ENCODE results near the gene CAP2. TPM values are rescaled to one million over a fixed set of nuclear protein-coding genes. Genes with fewer than 3 reads are reported as not detected.

The CAP2 gene
- total and polyA plus RNA-seq, 9 of the 15 experiments (the other 6 are each of a cell fraction or from before 2014, with no cell fraction given), result not detected

DNA sequence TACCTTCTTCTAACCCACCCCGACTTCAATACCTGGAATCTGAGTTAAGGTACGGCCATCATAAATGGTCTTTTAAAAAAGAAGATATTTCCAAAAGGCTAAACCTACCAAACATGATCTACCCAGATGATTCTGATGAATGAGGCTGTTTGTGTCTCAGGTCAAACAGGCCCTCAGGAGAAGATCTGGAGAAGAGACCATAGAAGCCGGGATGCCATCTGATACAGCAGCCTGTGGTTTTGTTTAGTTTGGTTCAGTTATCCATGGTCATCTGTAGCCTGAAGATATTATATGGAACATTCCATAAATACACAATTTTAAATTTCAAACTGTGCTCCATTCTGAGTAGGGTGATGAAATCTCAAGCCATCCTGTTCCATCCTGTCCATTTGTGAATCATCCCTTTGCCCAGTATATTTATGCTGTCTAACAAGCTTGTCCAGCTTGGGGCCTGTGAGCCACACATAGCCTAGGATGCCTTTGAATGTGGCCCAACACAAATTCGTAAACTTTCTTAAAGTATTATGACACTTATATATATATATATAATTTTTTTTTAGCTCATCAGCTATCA lies 4.0 kb upstream of the CAP2 start (continued):
- TF ChIP-seq, protein P1, sequence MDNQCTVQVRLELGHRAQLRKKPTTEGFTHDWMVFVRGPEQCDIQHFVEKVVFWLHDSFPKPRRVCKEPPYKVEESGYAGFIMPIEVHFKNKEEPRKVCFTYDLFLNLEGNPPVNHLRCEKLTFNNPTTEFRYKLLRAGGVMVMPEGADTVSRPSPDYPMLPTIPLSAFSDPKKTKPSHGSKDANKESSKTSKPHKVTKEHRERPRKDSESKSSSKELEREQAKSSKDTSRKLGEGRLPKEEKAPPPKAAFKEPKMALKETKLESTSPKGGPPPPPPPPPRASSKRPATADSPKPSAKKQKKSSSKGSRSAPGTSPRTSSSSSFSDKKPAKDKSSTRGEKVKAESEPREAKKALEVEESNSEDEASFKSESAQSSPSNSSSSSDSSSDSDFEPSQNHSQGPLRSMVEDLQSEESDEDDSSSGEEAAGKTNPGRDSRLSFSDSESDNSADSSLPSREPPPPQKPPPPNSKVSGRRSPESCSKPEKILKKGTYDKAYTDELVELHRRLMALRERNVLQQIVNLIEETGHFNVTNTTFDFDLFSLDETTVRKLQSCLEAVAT (IDR thresholded peaks at IDR 0.05), result no peak
- TF ChIP-seq ATF1 (CRISPR knock-in tag; IDR thresholded peaks at IDR 0.05) (no peak), ATF1 (tag; IDR thresholded peaks at IDR 0.05) (no peak), ZNF583 (CRISPR knock-in tag; IDR thresholded peaks at IDR 0.05) (no peak), ZNF316 (IDR thresholded peaks at IDR 0.05) (no peak), ESRRA (IDR thresholded peaks at IDR 0.05; ENCODE audit: borderline replicate concordance, low read depth) (no peak), ETV1 (tag; conservative IDR thresholded peaks at IDR 0.05; ENCODE audit: low read depth) (no peak), HDGF (IDR thresholded peaks at IDR 0.05) (no peak), FIP1L1 (IDR thresholded peaks at IDR 0.05; ENCODE audit: low read depth, low read length, poor library complexity, severe bottlenecking) (no peak), POLR2AphosphoS2 (IDR thresholded peaks at IDR 0.05; ENCODE audit: low read length) (no peak), ZNF124 (CRISPR knock-in tag; IDR thresholded peaks at IDR 0.05) (no peak), CEBPG (CRISPR knock-in tag; IDR thresholded peaks at IDR 0.05) (no peak), CEBPG (tag; conservative IDR thresholded peaks at IDR 0.05 in 1 of 2, IDR thresholded peaks at IDR 0.05 in 1 of 2) (peak in 1 of 2 experiments; percentile 89; a peak in 3 of 4 replicates)
- TF ChIP-seq, protein P2, sequence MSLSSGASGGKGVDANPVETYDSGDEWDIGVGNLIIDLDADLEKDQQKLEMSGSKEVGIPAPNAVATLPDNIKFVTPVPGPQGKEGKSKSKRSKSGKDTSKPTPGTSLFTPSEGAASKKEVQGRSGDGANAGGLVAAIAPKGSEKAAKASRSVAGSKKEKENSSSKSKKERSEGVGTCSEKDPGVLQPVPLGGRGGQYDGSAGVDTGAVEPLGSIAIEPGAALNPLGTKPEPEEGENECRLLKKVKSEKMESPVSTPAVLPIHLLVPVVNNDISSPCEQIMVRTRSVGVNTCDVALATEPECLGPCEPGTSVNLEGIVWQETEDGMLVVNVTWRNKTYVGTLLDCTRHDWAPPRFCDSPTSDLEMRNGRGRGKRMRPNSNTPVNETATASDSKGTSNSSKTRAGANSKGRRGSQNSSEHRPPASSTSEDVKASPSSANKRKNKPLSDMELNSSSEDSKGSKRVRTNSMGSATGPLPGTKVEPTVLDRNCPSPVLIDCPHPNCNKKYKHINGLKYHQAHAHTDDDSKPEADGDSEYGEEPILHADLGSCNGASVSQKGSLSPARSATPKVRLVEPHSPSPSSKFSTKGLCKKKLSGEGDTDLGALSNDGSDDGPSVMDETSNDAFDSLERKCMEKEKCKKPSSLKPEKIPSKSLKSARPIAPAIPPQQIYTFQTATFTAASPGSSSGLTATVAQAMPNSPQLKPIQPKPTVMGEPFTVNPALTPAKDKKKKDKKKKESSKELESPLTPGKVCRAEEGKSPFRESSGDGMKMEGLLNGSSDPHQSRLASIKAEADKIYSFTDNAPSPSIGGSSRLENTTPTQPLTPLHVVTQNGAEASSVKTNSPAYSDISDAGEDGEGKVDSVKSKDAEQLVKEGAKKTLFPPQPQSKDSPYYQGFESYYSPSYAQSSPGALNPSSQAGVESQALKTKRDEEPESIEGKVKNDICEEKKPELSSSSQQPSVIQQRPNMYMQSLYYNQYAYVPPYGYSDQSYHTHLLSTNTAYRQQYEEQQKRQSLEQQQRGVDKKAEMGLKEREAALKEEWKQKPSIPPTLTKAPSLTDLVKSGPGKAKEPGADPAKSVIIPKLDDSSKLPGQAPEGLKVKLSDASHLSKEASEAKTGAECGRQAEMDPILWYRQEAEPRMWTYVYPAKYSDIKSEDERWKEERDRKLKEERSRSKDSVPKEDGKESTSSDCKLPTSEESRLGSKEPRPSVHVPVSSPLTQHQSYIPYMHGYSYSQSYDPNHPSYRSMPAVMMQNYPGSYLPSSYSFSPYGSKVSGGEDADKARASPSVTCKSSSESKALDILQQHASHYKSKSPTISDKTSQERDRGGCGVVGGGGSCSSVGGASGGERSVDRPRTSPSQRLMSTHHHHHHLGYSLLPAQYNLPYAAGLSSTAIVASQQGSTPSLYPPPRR (CRISPR knock-in tag; IDR thresholded peaks at IDR 0.05; ENCODE audit: borderline replicate concordance), result no peak
- TF ChIP-seq, protein P3, sequence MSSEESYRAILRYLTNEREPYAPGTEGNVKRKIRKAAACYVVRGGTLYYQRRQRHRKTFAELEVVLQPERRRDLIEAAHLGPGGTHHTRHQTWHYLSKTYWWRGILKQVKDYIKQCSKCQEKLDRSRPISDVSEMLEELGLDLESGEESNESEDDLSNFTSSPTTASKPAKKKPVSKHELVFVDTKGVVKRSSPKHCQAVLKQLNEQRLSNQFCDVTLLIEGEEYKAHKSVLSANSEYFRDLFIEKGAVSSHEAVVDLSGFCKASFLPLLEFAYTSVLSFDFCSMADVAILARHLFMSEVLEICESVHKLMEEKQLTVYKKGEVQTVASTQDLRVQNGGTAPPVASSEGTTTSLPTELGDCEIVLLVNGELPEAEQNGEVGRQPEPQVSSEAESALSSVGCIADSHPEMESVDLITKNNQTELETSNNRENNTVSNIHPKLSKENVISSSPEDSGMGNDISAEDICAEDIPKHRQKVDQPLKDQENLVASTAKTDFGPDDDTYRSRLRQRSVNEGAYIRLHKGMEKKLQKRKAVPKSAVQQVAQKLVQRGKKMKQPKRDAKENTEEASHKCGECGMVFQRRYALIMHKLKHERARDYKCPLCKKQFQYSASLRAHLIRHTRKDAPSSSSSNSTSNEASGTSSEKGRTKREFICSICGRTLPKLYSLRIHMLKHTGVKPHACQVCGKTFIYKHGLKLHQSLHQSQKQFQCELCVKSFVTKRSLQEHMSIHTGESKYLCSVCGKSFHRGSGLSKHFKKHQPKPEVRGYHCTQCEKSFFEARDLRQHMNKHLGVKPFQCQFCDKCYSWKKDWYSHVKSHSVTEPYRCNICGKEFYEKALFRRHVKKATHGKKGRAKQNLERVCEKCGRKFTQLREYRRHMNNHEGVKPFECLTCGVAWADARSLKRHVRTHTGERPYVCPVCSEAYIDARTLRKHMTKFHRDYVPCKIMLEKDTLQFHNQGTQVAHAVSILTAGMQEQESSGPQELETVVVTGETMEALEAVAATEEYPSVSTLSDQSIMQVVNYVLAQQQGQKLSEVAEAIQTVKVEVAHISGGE (CRISPR knock-in tag; IDR thresholded peaks at IDR 0.05), result peak in 1 of 3 experiments; percentile 54; a peak in 1 of 6 replicates
- TF ChIP-seq, protein P4, sequence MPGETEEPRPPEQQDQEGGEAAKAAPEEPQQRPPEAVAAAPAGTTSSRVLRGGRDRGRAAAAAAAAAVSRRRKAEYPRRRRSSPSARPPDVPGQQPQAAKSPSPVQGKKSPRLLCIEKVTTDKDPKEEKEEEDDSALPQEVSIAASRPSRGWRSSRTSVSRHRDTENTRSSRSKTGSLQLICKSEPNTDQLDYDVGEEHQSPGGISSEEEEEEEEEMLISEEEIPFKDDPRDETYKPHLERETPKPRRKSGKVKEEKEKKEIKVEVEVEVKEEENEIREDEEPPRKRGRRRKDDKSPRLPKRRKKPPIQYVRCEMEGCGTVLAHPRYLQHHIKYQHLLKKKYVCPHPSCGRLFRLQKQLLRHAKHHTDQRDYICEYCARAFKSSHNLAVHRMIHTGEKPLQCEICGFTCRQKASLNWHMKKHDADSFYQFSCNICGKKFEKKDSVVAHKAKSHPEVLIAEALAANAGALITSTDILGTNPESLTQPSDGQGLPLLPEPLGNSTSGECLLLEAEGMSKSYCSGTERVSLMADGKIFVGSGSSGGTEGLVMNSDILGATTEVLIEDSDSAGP (CRISPR knock-in tag; IDR thresholded peaks at IDR 0.05), result no peak
